ENCODE data around the gene UFC1.

The UFC1 gene

DNA sequence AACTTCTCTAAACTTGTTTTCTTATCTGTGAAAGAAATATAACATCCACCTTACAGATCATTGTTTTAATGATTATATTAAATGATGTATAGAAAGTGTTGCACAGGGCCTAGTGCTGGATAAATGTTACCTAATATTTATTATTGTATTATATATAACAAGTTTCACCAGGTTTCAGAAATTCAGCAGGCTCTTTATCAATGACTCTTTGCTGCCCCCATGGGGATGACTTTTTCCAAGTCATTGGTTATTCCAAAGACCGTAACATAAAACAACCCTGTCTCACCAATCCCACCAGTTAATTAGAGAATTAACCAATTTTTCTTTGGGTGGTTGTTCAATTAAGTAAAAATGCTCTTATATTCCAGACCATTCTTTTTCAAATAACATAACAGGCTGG, 14.0 kb upstream of the UFC1 start:
- Histone ChIP-seq H3K36me3 (replicated peaks) (no peaks in the 10 kb centered on the region), H3K27me3 (replicated peaks) (no peaks in the 10 kb centered on the region), H3K4me3 (ENCODE audit: low read depth, low read length) (no peak overlapping the region), H3K27ac (no peak overlapping the region)
- in situ Hi-C loops (cut with HindIII; ENCODE audit: low pct_ligation_motif_present, low sequenced_read_pairs) = loop anchor here (25.0 kb wide), 1 partner anchor 102 kb away; the partner anchor contains the start of genes TSTD1 and USF1
- TF ChIP-seq, protein P1, sequence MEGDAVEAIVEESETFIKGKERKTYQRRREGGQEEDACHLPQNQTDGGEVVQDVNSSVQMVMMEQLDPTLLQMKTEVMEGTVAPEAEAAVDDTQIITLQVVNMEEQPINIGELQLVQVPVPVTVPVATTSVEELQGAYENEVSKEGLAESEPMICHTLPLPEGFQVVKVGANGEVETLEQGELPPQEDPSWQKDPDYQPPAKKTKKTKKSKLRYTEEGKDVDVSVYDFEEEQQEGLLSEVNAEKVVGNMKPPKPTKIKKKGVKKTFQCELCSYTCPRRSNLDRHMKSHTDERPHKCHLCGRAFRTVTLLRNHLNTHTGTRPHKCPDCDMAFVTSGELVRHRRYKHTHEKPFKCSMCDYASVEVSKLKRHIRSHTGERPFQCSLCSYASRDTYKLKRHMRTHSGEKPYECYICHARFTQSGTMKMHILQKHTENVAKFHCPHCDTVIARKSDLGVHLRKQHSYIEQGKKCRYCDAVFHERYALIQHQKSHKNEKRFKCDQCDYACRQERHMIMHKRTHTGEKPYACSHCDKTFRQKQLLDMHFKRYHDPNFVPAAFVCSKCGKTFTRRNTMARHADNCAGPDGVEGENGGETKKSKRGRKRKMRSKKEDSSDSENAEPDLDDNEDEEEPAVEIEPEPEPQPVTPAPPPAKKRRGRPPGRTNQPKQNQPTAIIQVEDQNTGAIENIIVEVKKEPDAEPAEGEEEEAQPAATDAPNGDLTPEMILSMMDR (IDR thresholded peaks at IDR 0.05; ENCODE audit: low read depth, low read length, missing control alignments) = peak; percentile 57
- peak; percentile 62 for DNase-seq

DNA sequence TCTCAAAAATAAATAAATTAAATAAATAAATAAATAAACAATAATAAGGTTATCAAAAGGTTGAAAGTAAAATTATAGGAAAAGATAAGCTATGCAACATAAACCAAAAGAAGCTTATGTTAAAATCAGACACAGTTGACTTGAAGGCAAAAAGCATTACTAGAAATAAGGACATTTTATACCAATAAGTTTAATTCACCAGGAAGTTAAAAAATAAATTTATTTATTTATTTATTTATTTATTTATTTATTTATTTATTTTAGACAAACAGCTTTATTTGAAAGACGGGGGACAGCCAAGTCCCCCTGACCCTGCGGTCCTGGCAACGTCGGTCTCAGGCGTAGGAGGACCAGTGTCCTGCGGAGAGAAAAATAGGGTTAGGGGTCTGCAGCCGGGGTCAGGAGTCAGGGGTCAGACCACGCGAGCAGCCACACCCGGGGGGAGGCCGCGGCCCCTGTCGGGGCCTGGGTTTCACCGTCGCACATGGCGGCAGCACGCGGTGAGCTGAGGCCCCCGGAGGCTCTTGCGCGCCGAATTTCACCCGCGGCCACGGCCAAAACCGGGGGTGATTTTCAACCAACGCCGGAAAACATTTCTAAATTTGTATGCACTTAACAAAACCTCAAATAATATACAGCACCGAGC, 12.9 kb upstream of the UFC1 start:
- H3K36me3 ChIP-seq (replicated peaks) = no peaks in the 10 kb centered on the region
- no peaks in the 10 kb centered on the region for H3K27me3 ChIP-seq (replicated peaks)
- in situ Hi-C loops (cut with HindIII; ENCODE audit: low pct_ligation_motif_present, low sequenced_read_pairs) = loop anchor here (25.0 kb wide), 1 partner anchor 104 kb away; the partner anchor contains the start of genes TSTD1 and USF1
- H3K27ac ChIP-seq = no peak overlapping the region
- H3K4me3 ChIP-seq (ENCODE audit: low read depth, low read length) = no peak overlapping the region
- TF ChIP-seq, protein P1 (IDR thresholded peaks at IDR 0.05; ENCODE audit: low read depth, low read length, missing control alignments) = no peak
- DNase-seq = no peak

DNA sequence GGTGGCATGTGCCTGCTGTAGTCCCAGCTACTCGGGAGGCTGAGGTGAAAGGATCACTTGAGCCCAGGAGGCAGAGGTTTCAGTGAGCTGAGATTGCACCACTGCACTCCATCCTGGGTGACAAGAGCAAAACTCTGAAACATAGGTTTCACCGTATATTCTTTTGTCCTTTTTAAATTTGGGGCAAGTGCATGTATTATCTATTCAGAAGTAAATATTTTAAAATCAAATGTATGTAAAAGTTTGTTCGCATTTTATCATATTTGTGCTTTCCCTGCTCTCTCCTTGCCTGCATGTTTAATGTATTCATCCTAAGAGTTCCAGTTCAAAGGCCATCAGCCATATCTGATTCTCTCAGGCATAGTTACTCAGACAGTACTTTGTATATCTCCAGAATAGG, 7.9 kb upstream of the UFC1 start:
- TF ChIP-seq, protein P1 (IDR thresholded peaks at IDR 0.05; ENCODE audit: low read depth, low read length, missing control alignments) = no peak
- DNase-seq = no peak
- in situ Hi-C loops (cut with HindIII; ENCODE audit: low pct_ligation_motif_present, low sequenced_read_pairs) = loop anchor here (25.0 kb wide), 1 partner anchor 109 kb away; the partner anchor contains the start of genes TSTD1 and USF1

DNA sequence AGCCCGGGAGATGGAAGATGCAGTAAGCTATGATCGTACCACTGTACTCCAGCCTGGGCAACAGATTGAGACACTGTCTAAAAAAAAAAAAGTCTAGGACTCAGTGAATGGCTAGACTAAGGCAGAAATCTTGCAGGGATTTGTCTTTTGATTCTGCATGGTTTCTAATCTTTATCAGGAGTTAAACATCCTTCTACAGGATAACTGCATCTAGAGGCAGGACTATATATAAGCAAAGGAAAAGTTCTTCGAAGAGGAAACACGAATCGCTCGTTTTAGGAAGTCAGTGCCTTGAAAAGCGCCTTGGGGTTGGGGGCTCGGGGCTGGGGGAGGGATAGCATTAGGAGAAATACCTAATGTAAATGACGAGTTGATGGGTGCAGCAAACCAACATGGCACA, 602 bp upstream of the UFC1 start:
- H3K27me3 ChIP-seq (replicated peaks) = no peaks in the 10 kb centered on the region
- peak overlapping the region; percentile 97 for H3K4me3 ChIP-seq (ENCODE audit: low read depth, low read length)
- in situ Hi-C loops (cut with HindIII; ENCODE audit: low pct_ligation_motif_present, low sequenced_read_pairs) = no loop called here
- TF ChIP-seq, protein P1 (IDR thresholded peaks at IDR 0.05; ENCODE audit: low read depth, low read length, missing control alignments) = no peak
- H3K27ac ChIP-seq = peak overlapping the region; percentile 99
- H3K36me3 ChIP-seq (replicated peaks) = no peaks in the 10 kb centered on the region
- DNase-seq = no peak

More for the DNA sequence above, 7.9 kb upstream of the UFC1 start:
- Histone ChIP-seq H3K36me3 (replicated peaks) (no peaks in the 10 kb centered on the region), H3K27me3 (replicated peaks) (no peaks in the 10 kb centered on the region), H3K27ac (no peak overlapping the region), H3K4me3 (ENCODE audit: low read depth, low read length) (no peak overlapping the region)

DNA sequence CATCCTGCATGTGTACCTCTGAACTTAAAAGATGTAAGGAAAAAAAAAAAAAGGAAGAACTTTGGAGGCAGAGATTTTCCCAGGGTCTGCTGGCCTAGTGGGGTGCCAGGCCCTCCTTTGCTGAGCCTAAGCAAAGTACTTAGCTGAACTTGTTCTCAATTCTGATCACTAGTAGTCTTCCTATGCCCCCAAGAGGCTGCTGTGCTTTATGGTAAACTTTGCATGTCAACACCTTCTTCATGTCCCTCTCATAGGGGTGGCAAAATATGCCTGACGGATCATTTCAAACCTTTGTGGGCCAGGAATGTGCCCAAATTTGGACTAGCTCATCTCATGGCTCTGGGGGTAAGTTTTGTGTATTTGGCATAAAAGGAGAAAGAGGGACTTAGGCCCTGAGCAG, 4.1 kb downstream of the UFC1 start:
- no peaks in the 10 kb centered on the region for H3K27me3 ChIP-seq (replicated peaks)
- DNase-seq = no peak
- in situ Hi-C loops (cut with HindIII; ENCODE audit: low pct_ligation_motif_present, low sequenced_read_pairs) = no loop called here
- no peak overlapping the region for H3K4me3 ChIP-seq (ENCODE audit: low read depth, low read length)
- TF ChIP-seq, protein P1 (IDR thresholded peaks at IDR 0.05; ENCODE audit: low read depth, low read length, missing control alignments) = no peak
- H3K27ac ChIP-seq = no peak overlapping the region
- peaks cover 5% of the 10 kb centered on the region for H3K36me3 ChIP-seq (replicated peaks)

Measured in brain microvascular endothelial cell (primary cell).